Sigmoid colon (tissue), 3 donors: ENCODE results near the gene SMYD2.

Source experiments
- CTCF ChIP-seq, 4 experiments: fragments of 450-650 bp in 3 of 4; fragments of 200-600 bp in 1 of 4; IDR thresholded peaks; one replicate each; pipeline ENCODE4 v1.5.1; 2016 to 2019; ENCODE audit warnings: antibody characterized with exemption in 4 of 4, mild to moderate bottlenecking in 3 of 4, moderate library complexity in 2 of 4
- POLR2A ChIP-seq, 2 donors: fragments of 450-650 bp; IDR thresholded peaks; one replicate each; pipeline ENCODE4 v1.6.1; 2016; ENCODE audit warnings: antibody characterized with exemption in 2 of 2, mild to moderate bottlenecking in 2 of 2, moderate library complexity in 2 of 2

- TF ChIP-seq CTCF (IDR thresholded peaks at IDR 0.05), result no peak
- TF ChIP-seq POLR2A (IDR thresholded peaks at IDR 0.05), result no peak
Observed at GRCh38 chr1:214310777-214311690, 30.1 kb downstream of the SMYD2 start.
